Esophagus muscularis mucosa (tissue), 4 donors: ENCODE data around the gene CCDC85C. TPM values are rescaled to one million over a fixed set of nuclear protein-coding genes. Genes with fewer than 3 reads are reported as not detected.

ENCODE experiments used
- DNase-seq: peaks from one replicate; pipeline ENCODE4 v3.0.0-alpha.2; 2017; ENCODE audit errors: extremely low spot score
- H3K27ac ChIP-seq, 4 donors: fragments of 200-600 bp; sonication (generic); replicated peaks in 1 of 4; 1 replicate in 3 of 4; 2 replicates in 1 of 4; pipeline ENCODE4 v1.5.1; 2016 to 2019; ENCODE audit warnings: mild to moderate bottlenecking in 1 of 4
- H3K27me3 ChIP-seq, 4 donors: fragments of 200-600 bp; sonication (generic); one replicate each; pipeline versions ENCODE4 v1.5.1 to v1.6.0; 2016 to 2019
- H3K36me3 ChIP-seq, 4 donors: fragments of 200-600 bp; sonication (generic); one replicate each; pipeline ENCODE4 v1.5.1; 2016 to 2019
- H3K4me1 ChIP-seq, 4 donors: fragments of 200-600 bp; sonication (generic); one replicate each; pipeline ENCODE4 v1.5.1; 2016 to 2019
- H3K4me3 ChIP-seq, 4 donors: fragments of 200-600 bp; sonication (generic); 1 replicate in 2 of 4; 2 replicates in 2 of 4; pipeline ENCODE4 v1.5.1; 2016 to 2019; ENCODE audit warnings: mild to moderate bottlenecking in 4 of 4, moderate library complexity in 1 of 4
- H3K9me3 ChIP-seq, 4 donors: fragments of 200-600 bp; sonication (generic); 1 replicate in 3 of 4; 2 replicates in 1 of 4; pipeline ENCODE4 v1.5.1; 2016 to 2019
- CTCF ChIP-seq, 3 experiments: fragments of 200-600 bp in 2 of 3; fragments of 450-650 bp in 1 of 3; sonication (generic) in 2 of 3; IDR thresholded peaks; one replicate each; pipeline ENCODE4 v1.5.1; 2017 to 2019; ENCODE audit warnings: antibody characterized with exemption in 3 of 3, mild to moderate bottlenecking in 2 of 3, moderate library complexity in 1 of 3
- EP300 ChIP-seq: sonication (generic); formaldehyde crosslinking; IDR thresholded peaks from one replicate; pipeline ENCODE4 v1.6.1; 2017; ENCODE audit warnings: antibody characterized with exemption
- POLR2A ChIP-seq: fragments of 450-650 bp; IDR thresholded peaks from one replicate; pipeline ENCODE4 v1.6.1; 2017; ENCODE audit warnings: antibody characterized with exemption, moderate library complexity, mild to moderate bottlenecking, low read depth
- POLR2AphosphoS5 ChIP-seq, 2 donors: sonication (generic); formaldehyde crosslinking; IDR thresholded peaks; one replicate each; pipeline ENCODE4 v1.6.1; 2017; ENCODE audit warnings: antibody characterized with exemption in 2 of 2
- WGBS: methylation state at CpG from one replicate; pipeline ENCODE4 v1.1.5; 2018; 5-methylcytosine and 5-hydroxymethylcytosine counted together
- intact Hi-C: fragments of 100-400 bp; cut with DNase I; formaldehyde crosslinking; loops from one replicate; pipeline ENCODE4 v1.15.1; 2023
- total RNA-seq, 4 donors: library from RNA; depleted of rRNA; stranded (reverse); fragments of >200 nt; gene quantifications; one replicate each; pipeline versions ENCODE4 v1.1.0 to v1.2.1, GENCODE V29; 2016

Gene CCDC85C
- total RNA-seq, 4 donors from 2014 or later: 17.9 to 48.7 (median 30.8) TPM

GRCh38 chr14:99524091-99524661, 79.8 kb downstream of the CCDC85C start:
- no peaks in the 10 kb centered on the region for H3K9me3 ChIP-seq
- peaks cover 0 to 6% (median 0%) of the 10 kb centered on the region in 4 donors for H3K36me3 ChIP-seq
- H3K4me1 ChIP-seq: peaks cover 44 to 76% (median 52%) of the 10 kb centered on the region in 4 donors
- H3K27ac ChIP-seq: peak overlapping the region; percentile 77 to 84 (median 83)
- TF ChIP-seq POLR2AphosphoS5 (IDR thresholded peaks at IDR 0.05) (peak; percentile 52 to 53), EP300 (no peak)
- no peak for DNase-seq
- no peaks in the 10 kb centered on the region for H3K27me3 ChIP-seq
- no peak overlapping the region for H3K4me3 ChIP-seq
- intact Hi-C loops: loop anchor here (2.0 kb wide), 1 partner anchor 81 kb away; the partner anchor contains the start of gene CCDC85C
- 37% methylated on average over 16 of the region's 16 CpGs for WGBS

- Histone ChIP-seq H3K36me3 (peaks cover 0 to 6% (median 0%) of the 10 kb centered on the region in 4 donors), H3K27ac (peak overlapping the region; percentile 77 to 84 (median 83)), H3K4me3 (no peak overlapping the region), H3K4me1 (peaks cover 45 to 78% (median 54%) of the 10 kb centered on the region in 4 donors), H3K9me3 (no peaks in the 10 kb centered on the region), H3K27me3 (no peaks in the 10 kb centered on the region)
- TF ChIP-seq POLR2AphosphoS5 (IDR thresholded peaks at IDR 0.05): no peak
- no peak for TF ChIP-seq POLR2A
- no peak for TF ChIP-seq CTCF (IDR thresholded peaks at IDR 0.05)
- TF ChIP-seq EP300: no peak
- WGBS: 83% methylated on average over 3 of the region's 5 CpGs
- intact Hi-C loops: loop anchor here (2.0 kb wide), 1 partner anchor 81 kb away; the partner anchor contains the start of gene CCDC85C
- DNase-seq: no peak
These were observed 80.3 kb downstream of the CCDC85C start for GRCh38 chr14:99523704-99524055.

- intact Hi-C loops: no loop called here
- 58% methylated on average over 12 of the region's 14 CpGs for WGBS
- Histone ChIP-seq H3K9me3 (no peaks in the 10 kb centered on the region), H3K4me3 (peak overlapping the region in 1 of 4 donors; percentile 16), H3K36me3 (peaks cover 0 to 6% (median 0%) of the 10 kb centered on the region in 4 donors), H3K27ac (peak overlapping the region; percentile 77 to 84 (median 83)), H3K4me1 (peaks cover 50 to 82% (median 60%) of the 10 kb centered on the region in 4 donors), H3K27me3 (no peaks in the 10 kb centered on the region)
- TF ChIP-seq POLR2A (no peak), POLR2AphosphoS5 (IDR thresholded peaks at IDR 0.05) (no peak), CTCF (IDR thresholded peaks at IDR 0.05) (no peak), EP300 (no peak)
- no peak for DNase-seq
These were observed 80.9 kb downstream of the CCDC85C start for GRCh38 chr14:99522934-99523703.

- Histone ChIP-seq H3K4me3 (peak overlapping the region in 1 of 4 donors; percentile 16), H3K9me3 (no peaks in the 10 kb centered on the region), H3K36me3 (peaks cover 0 to 6% (median 0%) of the 10 kb centered on the region in 4 donors), H3K27ac (peak overlapping the region; percentile 77 to 84 (median 83)), H3K27me3 (no peaks in the 10 kb centered on the region), H3K4me1 (peaks cover 52 to 82% (median 65%) of the 10 kb centered on the region in 4 donors)
- intact Hi-C loops: no loop called here
- TF ChIP-seq POLR2A (no peak), POLR2AphosphoS5 (IDR thresholded peaks at IDR 0.05) (peak in 1 of 2 donors; percentile 22), EP300 (no peak)
- DNase-seq: no peak
- WGBS: 6% methylated on average over 4 of the region's 12 CpGs
These were observed 81.5 kb downstream of the CCDC85C start for GRCh38 chr14:99522457-99522891.

- peak overlapping the region; percentile 36 to 84 (median 83) for H3K27ac ChIP-seq
- H3K36me3 ChIP-seq: peaks cover 0 to 6% (median 0%) of the 10 kb centered on the region in 4 donors
- H3K4me3 ChIP-seq: no peak overlapping the region
- H3K27me3 ChIP-seq: no peaks in the 10 kb centered on the region
- no peaks in the 10 kb centered on the region for H3K9me3 ChIP-seq
- TF ChIP-seq EP300: no peak
- no peak for TF ChIP-seq POLR2A
- TF ChIP-seq POLR2AphosphoS5 (IDR thresholded peaks at IDR 0.05): no peak
- no peak for TF ChIP-seq CTCF (IDR thresholded peaks at IDR 0.05)
- no peak for DNase-seq
- peaks cover 52 to 82% (median 66%) of the 10 kb centered on the region in 4 donors for H3K4me1 ChIP-seq
- intact Hi-C loops: no loop called here
- 78% methylated on average over 15 of the region's 18 CpGs for WGBS
These were observed 82.0 kb downstream of the CCDC85C start for GRCh38 chr14:99522025-99522401.
